ENCODE data around the gene CRNKL1.

DNA sequence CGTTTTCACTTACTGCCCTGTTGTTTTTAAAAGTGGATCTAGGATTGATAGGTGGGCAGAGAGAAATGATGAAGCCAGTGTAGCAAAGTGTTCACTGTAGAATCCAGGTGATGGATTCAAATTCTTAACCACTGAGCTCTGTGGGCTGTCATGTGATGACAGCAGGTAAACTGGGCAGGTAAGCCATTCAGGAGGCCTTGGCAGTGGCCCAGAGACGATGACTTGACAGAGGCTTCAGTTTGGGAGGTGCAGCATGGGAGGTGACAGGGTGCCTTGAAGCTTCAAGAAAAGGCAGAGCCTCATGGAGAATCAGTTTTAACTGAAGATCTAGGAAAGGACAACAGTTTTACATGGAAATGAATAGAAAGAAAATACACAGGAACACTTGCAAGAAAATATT lies 33.1 kb downstream of the CRNKL1 start:
- TF ChIP-seq TAF1 (IDR thresholded peaks at IDR 0.05; ENCODE audit: borderline replicate concordance, low read depth, low read length) (no peak), POLR2A (IDR thresholded peaks at IDR 0.05; ENCODE audit: low read depth, low read length) (no peak), POLR2AphosphoS5 (IDR thresholded peaks at IDR 0.05; ENCODE audit: low read depth, low read length) (no peak)

All from GM12892 (cell line).